H9 (cell line): ENCODE data around the gene OTULIN. TPM values are rescaled to one million over a fixed set of nuclear protein-coding genes. Genes with fewer than 3 reads are reported as not detected.

Experiments
- DNase-seq: peaks from one replicate; pipeline ENCODE4 v3.0.0-alpha.2; 2017
- H2AFZ ChIP-seq: one replicate; pipeline ENCODE4 v1.6.1; 2013; ENCODE audit warnings: mild to moderate bottlenecking, low read length, control low read depth, moderate library complexity
- H2AK5ac ChIP-seq: 2 replicates; pipeline ENCODE4 v1.6.1; 2013; ENCODE audit warnings: low read length, control low read depth, mixed read lengths; ENCODE audit not compliant: insufficient read length
- H2BK120ac ChIP-seq: one replicate; pipeline ENCODE4 v1.6.1; 2013; ENCODE audit warnings: low read depth, mild to moderate bottlenecking, low read length, control low read depth, inconsistent platforms; ENCODE audit not compliant: poor library complexity, severe bottlenecking
- H2BK12ac ChIP-seq: 2 replicates; pipeline ENCODE4 v1.6.1; 2013; ENCODE audit warnings: low read length, control low read depth, mixed read lengths, low read depth; ENCODE audit not compliant: insufficient read length
- H2BK15ac ChIP-seq: 2 replicates; pipeline ENCODE4 v1.6.1; 2013; ENCODE audit warnings: low read depth, low read length, control low read depth
- H2BK20ac ChIP-seq: one replicate; pipeline ENCODE4 v1.6.1; 2013; ENCODE audit warnings: low read depth, mild to moderate bottlenecking, low read length, control low read depth, inconsistent platforms; ENCODE audit not compliant: poor library complexity, severe bottlenecking
- H2BK5ac ChIP-seq: 2 replicates; pipeline ENCODE4 v1.6.1; 2013; ENCODE audit warnings: low read length, control low read depth, mixed read lengths; ENCODE audit not compliant: insufficient read length
- H3K14ac ChIP-seq: 2 replicates; pipeline ENCODE4 v1.6.1; 2013; ENCODE audit warnings: low read length, control low read depth; ENCODE audit not compliant: insufficient read depth
- H3K18ac ChIP-seq: 2 replicates; pipeline ENCODE4 v1.6.1; 2013; ENCODE audit warnings: low read depth, mild to moderate bottlenecking, mixed read lengths, low read length, control low read depth; ENCODE audit not compliant: insufficient read length
- H3K23ac ChIP-seq: 2 replicates; pipeline ENCODE4 v1.6.1; 2013; ENCODE audit warnings: low read length, control low read depth, mixed read lengths, low read depth; ENCODE audit not compliant: insufficient read length
- H3K23me2 ChIP-seq: 2 replicates; pipeline ENCODE4 v1.6.1; 2013; ENCODE audit warnings: low read depth, mild to moderate bottlenecking, mixed read lengths, low read length, control low read depth; ENCODE audit not compliant: insufficient read length, poor library complexity, severe bottlenecking
- H3K27ac ChIP-seq: 2 replicates; pipeline ENCODE4 v1.5.1; 2013; ENCODE audit warnings: low read length, control low read depth, mixed read lengths, low read depth; ENCODE audit not compliant: insufficient read length
- H3K27me3 ChIP-seq: 2 replicates; pipeline ENCODE4 v1.6.1; 2013; ENCODE audit warnings: low read length, control low read depth, inconsistent platforms; ENCODE audit not compliant: insufficient read depth
- H3K4ac ChIP-seq: 2 replicates; pipeline ENCODE4 v1.6.1; 2013; ENCODE audit warnings: low read depth, mild to moderate bottlenecking, control low read depth, inconsistent platforms, low read length, moderate library complexity
- H3K4me1 ChIP-seq: 2 replicates; pipeline ENCODE4 v1.6.1; 2013; ENCODE audit warnings: low read length, control low read depth, inconsistent platforms; ENCODE audit not compliant: insufficient read depth
- H3K4me2 ChIP-seq: 2 replicates; pipeline ENCODE4 v1.6.1; 2013; ENCODE audit warnings: low read length, control low read depth, mixed read lengths; ENCODE audit not compliant: insufficient read length, insufficient read depth
- H3K56ac ChIP-seq: 2 replicates; pipeline ENCODE4 v1.6.1; 2013; ENCODE audit warnings: low read depth, mild to moderate bottlenecking, mixed read lengths, low read length, control low read depth; ENCODE audit not compliant: insufficient read length
- H3K79me1 ChIP-seq: 2 replicates; pipeline ENCODE4 v1.6.1; 2013; ENCODE audit warnings: low read depth, mild to moderate bottlenecking, moderate library complexity, low read length, control low read depth, inconsistent platforms; ENCODE audit not compliant: insufficient read depth, poor library complexity, severe bottlenecking
- H3K79me2 ChIP-seq: 2 replicates; pipeline ENCODE4 v1.6.1; 2013; ENCODE audit warnings: low read length, control low read depth, inconsistent platforms; ENCODE audit not compliant: insufficient read depth
- H3K9ac ChIP-seq: 2 replicates; pipeline ENCODE4 v1.6.1; 2013; ENCODE audit warnings: low read length, control low read depth, mixed read lengths; ENCODE audit not compliant: insufficient read length; ENCODE audit errors: extremely low read depth
- H3K9me3 ChIP-seq: one replicate; pipeline ENCODE4 v1.6.1; 2013; ENCODE audit warnings: low read depth, low read length, inconsistent platforms; ENCODE audit not compliant: control insufficient read depth
- H3T11ph ChIP-seq: one replicate; pipeline ENCODE4 v1.6.1; 2013; ENCODE audit warnings: mild to moderate bottlenecking, low read length, control low read depth, inconsistent platforms
- H4K20me1 ChIP-seq: one replicate; pipeline ENCODE4 v1.6.1; 2013; ENCODE audit not compliant: control insufficient read depth, insufficient read length, insufficient read depth
- H4K5ac ChIP-seq: 2 replicates; pipeline ENCODE4 v1.6.1; 2013; ENCODE audit warnings: low read depth, mild to moderate bottlenecking, mixed read lengths, low read length, control low read depth; ENCODE audit not compliant: insufficient read length
- H4K8ac ChIP-seq: replicated peaks from 2 replicates; pipeline ENCODE4 v1.6.1; 2013; ENCODE audit warnings: low read length, control low read depth, mixed read lengths, low read depth; ENCODE audit not compliant: insufficient read length
- H4K91ac ChIP-seq: 2 replicates; pipeline ENCODE4 v1.6.1; 2013; ENCODE audit warnings: low read depth, mild to moderate bottlenecking, moderate library complexity, mixed read lengths, low read length, control low read depth; ENCODE audit not compliant: insufficient read length
- H3K27ac Mint-ChIP-seq, 3 experiments: 2 replicates in 2 of 3; 3 replicates in 1 of 3; pipeline ENCODE4 v1.8.0; 2020 to 2021; ENCODE audit warnings: mixed read lengths in 3 of 3, mild to moderate bottlenecking in 1 of 3, moderate library complexity in 1 of 3
- H3K27me3 Mint-ChIP-seq: 2 replicates; pipeline ENCODE4 v1.8.0; 2021; ENCODE audit warnings: low read depth, mild to moderate bottlenecking, moderate library complexity, mixed read lengths
- H3K36me3 Mint-ChIP-seq, 3 experiments: 2 replicates in 2 of 3; 3 replicates in 1 of 3; pipeline ENCODE4 v1.8.0; 2020 to 2021; ENCODE audit warnings: low read depth in 3 of 3, mixed read lengths in 3 of 3; ENCODE audit not compliant: insufficient read depth in 1 of 3
- H3K4me1 Mint-ChIP-seq, 2 experiments: 2 replicates each; pipeline ENCODE4 v1.8.0; 2020; ENCODE audit warnings: mixed read lengths in 2 of 2
- H3K4me3 Mint-ChIP-seq, 2 experiments: 2 replicates in 1 of 2; 3 replicates in 1 of 2; pipeline ENCODE4 v1.8.0; 2020 to 2021; ENCODE audit warnings: mild to moderate bottlenecking in 2 of 2, mixed read lengths in 2 of 2, moderate library complexity in 1 of 2
- H3K9me3 Mint-ChIP-seq, 2 experiments: 2 replicates in 1 of 2; 3 replicates in 1 of 2; pipeline ENCODE4 v1.8.0; 2020; ENCODE audit warnings: mild to moderate bottlenecking in 2 of 2, mixed read lengths in 2 of 2, moderate library complexity in 1 of 2
- WGBS: extraction: QIAGEN DNeasy Blood & Tissue Kit; methylation state at CpG from one replicate; pipeline ENCODE4 v1.1.7; 2013; ENCODE audit warnings: missing lambda C conversion rate, low lambda C conversion rate, mixed read lengths; ENCODE audit not compliant: insufficient read length; ENCODE audit errors: extremely low coverage; 5-methylcytosine and 5-hydroxymethylcytosine counted together
- total RNA-seq: library from RNA; stranded (reverse); gene quantifications from 2 replicates; pipeline ENCODE4 v1.2.1, GENCODE V29; 2021
- TF ChIP-seq, protein P1 (sequence below): fragments of 200-600 bp; sonication (generic); conservative IDR thresholded peaks from 3 replicates; pipeline ENCODE4 v1.8.0; 2021; ENCODE audit warnings: antibody characterized with exemption, mild to moderate bottlenecking

Gene OTULIN
- total RNA-seq, 1 experiment from 2014 or later = 35.8 TPM

GRCh38 chr5:14732991-14733390 lies 68.5 kb downstream of the OTULIN start:
- TF ChIP-seq, protein P1, sequence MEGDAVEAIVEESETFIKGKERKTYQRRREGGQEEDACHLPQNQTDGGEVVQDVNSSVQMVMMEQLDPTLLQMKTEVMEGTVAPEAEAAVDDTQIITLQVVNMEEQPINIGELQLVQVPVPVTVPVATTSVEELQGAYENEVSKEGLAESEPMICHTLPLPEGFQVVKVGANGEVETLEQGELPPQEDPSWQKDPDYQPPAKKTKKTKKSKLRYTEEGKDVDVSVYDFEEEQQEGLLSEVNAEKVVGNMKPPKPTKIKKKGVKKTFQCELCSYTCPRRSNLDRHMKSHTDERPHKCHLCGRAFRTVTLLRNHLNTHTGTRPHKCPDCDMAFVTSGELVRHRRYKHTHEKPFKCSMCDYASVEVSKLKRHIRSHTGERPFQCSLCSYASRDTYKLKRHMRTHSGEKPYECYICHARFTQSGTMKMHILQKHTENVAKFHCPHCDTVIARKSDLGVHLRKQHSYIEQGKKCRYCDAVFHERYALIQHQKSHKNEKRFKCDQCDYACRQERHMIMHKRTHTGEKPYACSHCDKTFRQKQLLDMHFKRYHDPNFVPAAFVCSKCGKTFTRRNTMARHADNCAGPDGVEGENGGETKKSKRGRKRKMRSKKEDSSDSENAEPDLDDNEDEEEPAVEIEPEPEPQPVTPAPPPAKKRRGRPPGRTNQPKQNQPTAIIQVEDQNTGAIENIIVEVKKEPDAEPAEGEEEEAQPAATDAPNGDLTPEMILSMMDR = no peak
- H3K23ac ChIP-seq = no peak overlapping the region
- no peak overlapping the region for H3K9ac ChIP-seq
- Mint-ChIP-seq H3K27ac (peak overlapping the region in 1 of 3 experiments; percentile 80; a peak in 1 of 7 replicates), H3K9me3 (no peaks in the 10 kb centered on the region), H3K36me3 (no peaks in the 10 kb centered on the region; a peak in 1 of 7 replicates), H3K4me3 (no peak overlapping the region), H3K4me1 (peaks cover 28 to 34% of the 10 kb centered on the region in 2 experiments), H3K27me3 (no peaks in the 10 kb centered on the region)
- no peaks in the 10 kb centered on the region for H4K20me1 ChIP-seq
- peaks cover 7% of the 10 kb centered on the region; the same call in 1 of the 2 replicates for H3K4me1 ChIP-seq
- no peak overlapping the region for H3K18ac ChIP-seq
- no peaks in the 10 kb centered on the region for H3K9me3 ChIP-seq
- H4K91ac ChIP-seq = no peak overlapping the region
- WGBS = no CpG with 5 or more reads among the region's 6 CpGs
- H3K23me2 ChIP-seq = no peaks in the 10 kb centered on the region
- H3K56ac ChIP-seq = no peak overlapping the region
- no peak overlapping the region for H3T11ph ChIP-seq
- H3K14ac ChIP-seq = no peak overlapping the region
- H3K79me2 ChIP-seq = no peaks in the 10 kb centered on the region
- H4K8ac ChIP-seq = no peak overlapping the region
- H2BK12ac ChIP-seq = no peak overlapping the region
- H4K5ac ChIP-seq = no peak overlapping the region
- H2BK15ac ChIP-seq = no peak overlapping the region
- no peak overlapping the region for H3K4ac ChIP-seq
- H3K27me3 ChIP-seq = no peaks in the 10 kb centered on the region
- H2AFZ ChIP-seq = no peak overlapping the region
- no peak overlapping the region for H2BK120ac ChIP-seq
- DNase-seq = no peak
- no peak overlapping the region for H3K4me2 ChIP-seq
- H3K27ac ChIP-seq = no peak overlapping the region
- H3K79me1 ChIP-seq = no peaks in the 10 kb centered on the region
- no peak overlapping the region for H2BK5ac ChIP-seq
- no peak overlapping the region for H2AK5ac ChIP-seq
- H2BK20ac ChIP-seq = no peak overlapping the region
